GM10266 (cell line): Measurements from ENCODE around the gene ASH1L.
A peak's percentile ranks its signal among the peaks of the same experiment; 100 is the strongest.
"Not testable (repeated sequence)": the region's sequence is repeated elsewhere in the genome, so short reads cannot be mapped to it uniquely, and the experiment has no call there.

Source experiments
- DNase-seq: peaks from one replicate; pipeline ENCODE4 v3.0.0; 2012; ENCODE audit errors: extremely low spot score
- CTCF ChIP-seq: IDR thresholded peaks from 2 replicates; pipeline ENCODE4 v1.5.1; 2012; ENCODE audit warnings: mild to moderate bottlenecking, low read depth; ENCODE audit not compliant: control insufficient read depth, insufficient read depth; ENCODE audit errors: missing control alignments

The ASH1L gene

DNA sequence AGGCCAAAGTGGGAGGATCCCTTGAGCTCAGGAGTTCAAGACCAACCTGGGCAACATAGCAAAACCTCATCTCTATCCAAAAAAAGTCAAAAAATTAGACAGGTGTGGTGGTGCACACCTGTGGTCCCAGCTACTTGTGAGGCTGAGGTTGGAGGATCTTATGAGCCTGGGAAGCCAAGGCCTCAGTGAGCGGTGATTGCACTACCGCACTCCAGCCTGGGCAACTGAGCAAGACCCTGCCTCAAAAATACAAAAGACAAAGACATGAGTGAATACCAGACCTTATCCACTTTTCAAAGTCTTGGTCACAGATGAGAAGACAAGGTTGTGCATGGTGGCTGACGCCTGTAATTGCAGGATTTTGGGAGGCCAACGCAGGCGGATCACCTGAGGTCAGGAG lies 34.3 kb upstream of the ASH1L start:
- no peak for DNase-seq
- TF ChIP-seq CTCF, result no peak

- DNase-seq, result not testable (repeated sequence)
Measured at GRCh38 chr1:155595877-155596474, 33.4 kb upstream of the ASH1L start.

DNA sequence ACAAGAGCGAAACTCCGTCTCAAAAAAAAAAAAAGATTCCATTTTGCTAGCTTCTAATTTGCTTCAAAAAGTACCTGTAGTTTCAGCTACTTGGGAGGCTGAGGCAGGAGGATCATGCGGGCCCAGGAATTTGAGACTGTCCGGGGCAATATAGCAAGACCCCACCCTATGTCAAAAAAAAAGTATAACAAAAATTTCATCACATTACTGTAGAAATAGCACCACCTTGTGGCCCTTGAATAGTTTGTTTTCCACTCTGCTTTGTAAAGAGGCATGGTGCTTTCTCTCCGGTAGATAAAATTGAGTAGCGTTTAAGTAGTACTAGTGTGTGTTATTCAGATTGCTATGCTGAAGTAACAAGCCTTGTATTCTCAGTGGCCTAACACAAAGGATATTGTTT lies 29.2 kb upstream of the ASH1L start:
- TF ChIP-seq CTCF, result peak; percentile 61
- peak; percentile 36 for DNase-seq

GRCh38 chr1:155590516-155591247 lies 28.1 kb upstream of the ASH1L start:
- not testable (repeated sequence) for DNase-seq

DNA sequence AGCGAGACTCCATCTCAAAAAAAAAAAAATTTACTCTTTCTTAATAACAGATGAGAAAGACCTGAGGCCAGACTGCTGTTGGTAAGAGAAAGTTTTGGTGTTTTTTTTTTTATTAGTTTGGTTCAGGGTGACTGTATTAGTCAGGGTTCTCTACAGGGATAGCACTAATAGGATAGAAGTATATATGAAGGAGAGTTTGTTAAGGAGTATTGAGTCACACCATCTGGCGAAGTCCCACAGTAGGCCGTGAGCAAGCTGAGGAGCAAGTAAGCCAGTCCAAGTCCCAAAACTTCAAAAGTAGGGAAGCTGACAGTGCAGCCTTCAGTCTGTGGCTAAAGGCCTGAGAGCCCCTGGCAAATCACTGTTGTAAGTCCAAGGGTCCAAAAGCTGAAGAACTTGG lies 26.7 kb upstream of the ASH1L start:
- DNase-seq, result not testable (repeated sequence)

DNA sequence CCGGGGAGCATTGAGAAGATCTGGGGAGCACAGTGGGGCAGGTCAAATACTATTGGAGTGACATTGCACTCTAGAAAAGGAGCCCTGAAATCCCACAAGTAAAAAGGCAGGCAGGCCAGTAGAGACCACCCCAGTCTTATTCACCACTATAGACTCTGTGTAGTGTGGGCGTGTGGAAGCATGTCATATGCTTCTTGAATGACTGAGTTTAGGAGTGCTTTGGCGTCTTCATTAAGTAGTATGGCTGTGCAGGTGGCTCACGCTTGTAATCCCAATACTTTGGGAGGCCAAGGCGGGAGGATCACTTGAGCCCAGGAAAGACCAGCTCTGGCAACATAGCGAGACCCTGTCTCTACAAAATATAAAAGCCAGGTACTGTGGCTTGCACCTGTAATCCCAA lies 21.2 kb upstream of the ASH1L start:
- not testable (repeated sequence) for DNase-seq

- DNase-seq, result not testable (repeated sequence)
Measured at GRCh38 chr1:155575608-155576007, 13.0 kb upstream of the ASH1L start.

DNA sequence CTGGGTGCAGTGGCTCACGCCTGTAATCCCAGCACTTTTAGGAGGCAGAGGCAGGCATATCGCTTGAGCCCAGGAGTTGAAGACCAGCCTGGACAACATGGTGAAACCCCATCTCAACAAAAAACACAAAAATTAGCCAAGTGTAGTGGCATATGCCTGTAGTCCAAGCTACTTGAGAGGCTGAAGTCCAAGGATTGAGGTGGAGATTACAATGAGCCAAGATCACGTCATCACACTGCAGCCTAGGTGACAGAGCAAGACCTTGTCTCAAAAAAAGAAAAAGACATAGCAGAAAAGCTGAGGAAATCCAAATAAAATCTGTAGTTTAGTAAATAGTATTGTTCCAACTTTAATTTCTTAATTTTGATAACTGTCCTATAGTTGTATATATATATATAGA lies 11.5 kb upstream of the ASH1L start:
- no peak for DNase-seq
- TF ChIP-seq CTCF, result no peak

- no peak for TF ChIP-seq CTCF
- DNase-seq, result no peak
Measured at GRCh38 chr1:155570593-155570990, 8.0 kb upstream of the ASH1L start.

GRCh38 chr1:155569988-155570592 lies 7.5 kb upstream of the ASH1L start:
- no peak for TF ChIP-seq CTCF
- no peak for DNase-seq

DNA sequence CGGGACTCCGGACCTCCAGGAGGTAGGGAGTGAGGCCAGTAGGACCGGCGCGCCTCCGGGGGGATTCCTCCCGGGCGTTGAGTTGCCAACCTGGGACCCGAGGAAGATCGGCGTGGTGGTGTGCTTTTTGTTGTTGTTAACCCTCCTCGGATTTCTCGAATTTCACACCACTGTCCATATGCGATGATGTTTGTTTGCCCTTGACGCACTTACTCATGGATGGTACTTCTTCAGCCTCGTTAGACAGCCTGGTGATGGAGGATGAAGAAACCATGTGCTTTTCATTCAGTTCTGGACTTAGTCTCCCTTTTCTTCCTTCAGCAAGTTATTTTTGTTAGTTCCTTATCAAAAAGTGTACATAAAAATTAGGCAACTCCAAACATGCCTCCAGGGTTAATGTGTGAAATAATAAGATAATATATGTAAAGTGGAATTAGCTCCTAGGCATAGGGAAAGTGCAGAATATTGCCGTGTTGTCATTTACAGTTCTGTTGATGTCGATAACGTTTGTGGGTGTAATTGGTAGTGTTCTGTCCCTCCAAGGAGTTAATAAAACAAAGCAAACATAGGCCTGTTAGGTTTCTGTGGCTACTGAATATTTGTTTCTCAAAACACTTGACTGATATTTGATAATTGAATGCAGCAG lies 897 bp upstream of the ASH1L start:
- DNase-seq, result not testable (repeated sequence)

GRCh38 chr1:155561779-155562580 lies 623 bp downstream of the ASH1L start:
- DNase-seq, result not testable (repeated sequence)
